Measurements from ENCODE around the gene ID4.

Gene ID4

GRCh38 chr6:19865178-19865577 lies 28.0 kb downstream of the ID4 start:
- no peak for DNase-seq (ENCODE audit: low spot score)
- no peak overlapping the region for H3K27ac ChIP-seq
- ChIA-PET POLR2A (ENCODE audit: low non-redundant PET) (no interaction called here), CTCF (no interaction called here)
- TF ChIP-seq CTCF (conservative IDR thresholded peaks at IDR 0.05; ENCODE audit: low read depth) = no peak

- CTCF ChIA-PET = no interaction called here
- TF ChIP-seq CTCF (conservative IDR thresholded peaks at IDR 0.05; ENCODE audit: low read depth) = no peak
- DNase-seq (ENCODE audit: low spot score) = no peak
- POLR2A ChIA-PET (ENCODE audit: low non-redundant PET) = no interaction called here
- no peak overlapping the region for H3K27ac ChIP-seq
Measured at GRCh38 chr6:19866173-19866984, 29.2 kb downstream of the ID4 start.

GRCh38 chr6:19866985-19867627 lies 29.9 kb downstream of the ID4 start:
- no peak for TF ChIP-seq CTCF (conservative IDR thresholded peaks at IDR 0.05; ENCODE audit: low read depth)
- CTCF ChIA-PET = no interaction called here
- no peak overlapping the region for H3K27ac ChIP-seq
- POLR2A ChIA-PET (ENCODE audit: low non-redundant PET) = no interaction called here
- DNase-seq (ENCODE audit: low spot score) = peak; percentile 65

GRCh38 chr6:19869464-19869863 lies 32.3 kb downstream of the ID4 start:
- ChIA-PET POLR2A (ENCODE audit: low non-redundant PET) (no interaction called here), CTCF (interaction anchor here (0.8 kb wide), 1 partner anchor 256 kb away, joined by 3 read pairs; no protein-coding TSS in a partner anchor)
- H3K27ac ChIP-seq = no peak overlapping the region
- TF ChIP-seq CTCF (conservative IDR thresholded peaks at IDR 0.05; ENCODE audit: low read depth) = no peak
- DNase-seq (ENCODE audit: low spot score) = no peak

- H3K27ac ChIP-seq = no peak overlapping the region
- ChIA-PET CTCF (interaction anchor here (0.6 kb wide), 1 partner anchor 666 kb away, joined by 3 read pairs; no protein-coding TSS in a partner anchor), POLR2A (ENCODE audit: low non-redundant PET) (no interaction called here)
- DNase-seq (ENCODE audit: low spot score) = no peak
- no peak for TF ChIP-seq CTCF (conservative IDR thresholded peaks at IDR 0.05; ENCODE audit: low read depth)
Measured at GRCh38 chr6:19870322-19870721, 33.2 kb downstream of the ID4 start.

GRCh38 chr6:19873031-19873430 lies 35.9 kb downstream of the ID4 start:
- no peak for DNase-seq (ENCODE audit: low spot score)
- no peak for TF ChIP-seq CTCF (conservative IDR thresholded peaks at IDR 0.05; ENCODE audit: low read depth)
- no peak overlapping the region for H3K27ac ChIP-seq
- CTCF ChIA-PET = no interaction called here
- POLR2A ChIA-PET (ENCODE audit: low non-redundant PET) = no interaction called here
